Stimulated activated CD8-positive, alpha-beta memory T cell treated with anti-CD3 and anti-CD28 coated beads, Interleukin-2, amount 100 ng/mL, for 1 hour (primary cell): Measurements from ENCODE around the gene PNMA8B.

Source experiments
- DNase-seq, 2 donors: peaks; one replicate each; pipeline ENCODE4 v3.0.0-alpha.2; 2020; ENCODE audit warnings: low read depth in 2 of 2

Gene PNMA8B

GRCh38 chr19:46487802-46488445 is 7.7 kb downstream of the PNMA8B start:
- DNase-seq = peak; percentile 56 to 59

- DNase-seq = no peak
Observed at GRCh38 chr19:46487178-46487801, 8.4 kb downstream of the PNMA8B start.

- DNase-seq = no peak
Observed at GRCh38 chr19:46486358-46486757, 9.3 kb downstream of the PNMA8B start.

- no peak for DNase-seq
Observed at GRCh38 chr19:46484656-46485055, 11.0 kb downstream of the PNMA8B start.

- no peak for DNase-seq
Observed at GRCh38 chr19:46482631-46483030, 13.0 kb downstream of the PNMA8B start.

- DNase-seq = no peak
Observed at GRCh38 chr19:46481947-46482346, 13.7 kb downstream of the PNMA8B start.

GRCh38 chr19:46481223-46481848 is 14.3 kb downstream of the PNMA8B start:
- DNase-seq = no peak

GRCh38 chr19:46480415-46480814 is 15.3 kb downstream of the PNMA8B start:
- no peak for DNase-seq

- no peak for DNase-seq
Observed at GRCh38 chr19:46478356-46478986, 17.2 kb downstream of the PNMA8B start.

GRCh38 chr19:46475986-46476385 is 19.7 kb downstream of the PNMA8B start:
- no peak for DNase-seq

GRCh38 chr19:46474211-46474610 is 21.5 kb downstream of the PNMA8B start:
- DNase-seq = no peak

GRCh38 chr19:46472592-46472991 is 23.1 kb downstream of the PNMA8B start:
- DNase-seq = no peak

- no peak for DNase-seq
Observed at GRCh38 chr19:46471811-46472543, 23.7 kb downstream of the PNMA8B start.

GRCh38 chr19:46471116-46471733 is 24.4 kb downstream of the PNMA8B start, which contains the start of gene PNMA8A:
PNMA8A (minus strand) TSS chr19:46471563; CDS start chr19:46471035, 528 bp downstream.
- no peak for DNase-seq

- DNase-seq = no peak
Observed at GRCh38 chr19:46470376-46470775, 25.3 kb downstream of the PNMA8B start.

- no peak for DNase-seq
Observed at GRCh38 chr19:46469541-46470185, 26.0 kb downstream of the PNMA8B start.

GRCh38 chr19:46466536-46467196 is 29.0 kb downstream of the PNMA8B start:
- DNase-seq = no peak

GRCh38 chr19:46463516-46463915 is 32.2 kb downstream of the PNMA8B start:
- no peak for DNase-seq

- no peak for DNase-seq
Observed at GRCh38 chr19:46461537-46461936, 34.1 kb downstream of the PNMA8B start.

- no peak for DNase-seq
Observed at GRCh38 chr19:46460981-46461380, 34.7 kb downstream of the PNMA8B start.
